ENCODE data around the gene TLR8.

Gene TLR8

GRCh38 chrX:12906046-12906761 lies at the start of gene TLR8:
Gene TLR8 (plus strand): TSS chrX:12906620. CDS start chrX:12906707, 87 bp downstream.
- DNase-seq (ENCODE audit: low read depth) = no peak

GRCh38 chrX:12865359-12865758 lies 41.1 kb upstream of the TLR8 start:
- no peak for DNase-seq (ENCODE audit: low read depth)

GRCh38 chrX:12866451-12867377 lies 39.7 kb upstream of the TLR8 start, which contains the start of gene TLR7:
Gene TLR7 (plus strand): TSS chrX:12867072. CDS start chrX:12867579, 507 bp downstream.
- no peak for DNase-seq (ENCODE audit: low read depth)

GRCh38 chrX:12867685-12868084 lies 38.7 kb upstream of the TLR8 start:
- no peak for DNase-seq (ENCODE audit: low read depth)

GRCh38 chrX:12868747-12869146 lies 37.7 kb upstream of the TLR8 start:
- DNase-seq (ENCODE audit: low read depth) = no peak

- DNase-seq (ENCODE audit: low read depth) = no peak
Measured at GRCh38 chrX:12871257-12871656, 35.2 kb upstream of the TLR8 start.

- DNase-seq (ENCODE audit: low read depth) = no peak
Measured at GRCh38 chrX:12872741-12873140, 33.7 kb upstream of the TLR8 start.

GRCh38 chrX:12874581-12874980 lies 31.8 kb upstream of the TLR8 start:
- DNase-seq (ENCODE audit: low read depth) = no peak

GRCh38 chrX:12877386-12877785 lies 29.0 kb upstream of the TLR8 start:
- no peak for DNase-seq (ENCODE audit: low read depth)

- no peak for DNase-seq (ENCODE audit: low read depth)
Measured at GRCh38 chrX:12878536-12878935, 27.9 kb upstream of the TLR8 start.

- DNase-seq (ENCODE audit: low read depth) = no peak
Measured at GRCh38 chrX:12881914-12882313, 24.5 kb upstream of the TLR8 start.

GRCh38 chrX:12885508-12885907 lies 20.9 kb upstream of the TLR8 start:
- no peak for DNase-seq (ENCODE audit: low read depth)

GRCh38 chrX:12886545-12886944 lies 19.9 kb upstream of the TLR8 start:
- DNase-seq (ENCODE audit: low read depth) = no peak

- no peak for DNase-seq (ENCODE audit: low read depth)
Measured at GRCh38 chrX:12887141-12887540, 19.3 kb upstream of the TLR8 start.

GRCh38 chrX:12887767-12888166 lies 18.7 kb upstream of the TLR8 start:
- no peak for DNase-seq (ENCODE audit: low read depth)

- no peak for DNase-seq (ENCODE audit: low read depth)
Measured at GRCh38 chrX:12890467-12890866, 16.0 kb upstream of the TLR8 start.

GRCh38 chrX:12891171-12891570 lies 15.2 kb upstream of the TLR8 start:
- DNase-seq (ENCODE audit: low read depth) = no peak

- no peak for DNase-seq (ENCODE audit: low read depth)
Measured at GRCh38 chrX:12891915-12892506, 14.4 kb upstream of the TLR8 start.

GRCh38 chrX:12892716-12893115 lies 13.7 kb upstream of the TLR8 start:
- DNase-seq (ENCODE audit: low read depth) = no peak

GRCh38 chrX:12894074-12895030 lies 12.1 kb upstream of the TLR8 start:
- DNase-seq (ENCODE audit: low read depth) = peak; percentile 17

GRCh38 chrX:12895866-12896265 lies 10.6 kb upstream of the TLR8 start:
- no peak for DNase-seq (ENCODE audit: low read depth)

- DNase-seq (ENCODE audit: low read depth) = no peak
Measured at GRCh38 chrX:12896935-12897334, 9.5 kb upstream of the TLR8 start.
